ENCODE measurements around the gene NEU1. TPM values are rescaled to one million over a fixed set of nuclear protein-coding genes. Genes with fewer than 3 reads are reported as not detected.

NEU1 gene
- total RNA-seq = 18.2 TPM

DNA sequence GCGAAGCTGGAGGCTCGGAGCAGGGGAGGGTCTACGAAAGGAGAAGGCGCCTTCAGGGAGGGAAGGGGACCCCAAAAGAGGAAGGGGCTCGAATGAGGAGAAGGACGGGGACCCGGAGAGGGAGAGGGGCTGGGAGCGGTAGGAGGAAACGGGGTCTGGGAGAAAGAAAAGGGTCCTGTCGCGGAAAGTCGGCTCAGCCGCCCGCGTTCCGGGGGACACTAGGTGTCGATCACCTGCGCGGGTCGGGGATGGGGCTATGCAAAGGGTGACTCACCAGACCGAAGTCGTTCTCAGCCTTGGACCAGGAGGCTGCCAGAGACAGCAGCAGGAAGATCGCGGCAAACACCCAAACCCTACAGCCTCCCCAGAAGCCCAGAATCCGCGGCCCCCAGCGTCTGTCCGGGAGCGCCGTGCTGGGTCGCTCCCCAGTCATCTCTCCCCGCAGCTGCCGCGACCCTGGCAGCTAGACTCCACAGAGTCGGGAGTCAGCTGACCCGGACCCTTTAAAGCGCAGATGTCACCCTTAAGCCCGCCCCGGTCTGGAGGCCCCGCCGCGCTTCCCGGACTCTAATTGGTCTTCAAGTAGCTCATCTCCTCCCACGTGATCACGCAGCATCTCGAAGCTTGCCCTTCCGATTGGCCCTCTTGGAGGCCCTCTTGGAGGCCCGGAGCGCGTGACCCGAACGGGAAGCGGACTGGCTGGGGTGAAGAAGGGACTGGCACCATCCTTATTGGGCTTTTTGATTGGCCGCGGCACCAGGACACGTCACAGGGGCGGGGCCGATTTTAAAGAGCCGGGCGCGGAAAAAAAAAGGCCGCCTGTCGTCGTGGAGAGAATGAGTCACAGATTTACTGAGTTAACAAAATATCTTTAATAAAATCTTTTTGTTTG, at the start of gene NEU1:
NEU1 (minus strand) TSS at position 478 of the 892 bp plus-strand sequence; CDS start at position 433, 45 bp downstream.

DNA sequence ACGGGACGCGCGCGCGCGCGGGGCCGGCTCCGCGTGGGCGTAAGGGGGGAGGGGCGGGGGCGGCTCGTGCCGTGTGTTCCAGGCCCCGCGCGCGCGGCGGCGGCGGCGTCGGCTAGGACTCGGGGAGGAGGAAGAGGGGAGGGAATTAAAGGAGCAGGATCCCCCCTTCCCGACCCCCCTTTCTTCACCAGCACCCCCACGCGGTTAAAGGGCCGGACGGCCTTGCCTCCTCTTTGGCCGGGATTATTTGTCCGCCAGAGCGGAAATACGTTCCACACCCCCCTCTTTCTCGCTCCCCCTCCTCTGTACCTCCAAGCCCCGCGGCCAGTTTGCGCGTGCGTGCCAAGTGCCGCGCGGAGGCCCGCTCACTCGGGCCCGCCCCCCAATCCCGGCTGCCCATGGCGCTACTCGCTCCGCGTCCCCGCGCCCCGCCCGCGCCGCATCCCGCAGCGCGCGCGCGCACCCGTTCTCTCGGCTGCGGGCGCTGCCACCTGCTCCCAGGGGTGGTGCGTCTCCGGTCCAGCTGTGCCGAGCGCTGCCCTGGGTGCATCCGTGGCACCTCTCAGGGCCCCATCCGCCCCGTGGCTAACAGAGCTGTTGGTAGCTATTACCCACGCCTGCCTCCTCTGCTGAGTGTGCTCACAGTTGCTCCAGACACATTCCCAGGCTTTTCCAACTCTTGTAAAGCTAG, 39.5 kb upstream of the NEU1 start, which contains the start of gene ZBTB12:
ZBTB12 (minus strand) TSS at position 134 of the 691 bp plus-strand sequence. CDS start 781 bp downstream, outside the sequence.

GRCh38 chr6:31897612-31898382, 35.2 kb upstream of the NEU1 start, which contains the start of gene EHMT2:
TSS of gene EHMT2 (minus strand) at chr6:31897698. CDS start at chr6:31897677, 21 bp downstream.

DNA sequence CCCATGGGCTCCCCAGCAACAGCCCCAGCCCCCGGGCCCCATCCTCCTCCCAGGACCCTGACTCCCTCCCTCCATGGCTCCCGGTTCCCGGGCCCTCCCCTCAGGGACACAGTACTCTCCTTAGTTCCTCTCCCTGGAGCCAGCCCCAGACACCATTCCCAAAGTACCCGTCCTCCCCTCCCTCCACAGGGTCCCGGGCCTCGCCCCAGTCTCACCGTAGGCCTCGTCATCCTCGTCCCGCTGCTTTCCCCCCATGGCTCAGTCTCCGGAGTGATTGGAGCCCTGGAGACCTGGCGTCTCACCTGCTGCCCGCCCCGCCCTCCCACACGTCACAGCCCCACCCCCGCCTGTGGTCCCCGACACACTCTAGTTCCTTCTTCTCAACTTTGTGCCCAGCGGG, 16.1 kb upstream of the NEU1 start, which contains the start of gene SLC44A4:
SLC44A4 (minus strand) TSS at position 272 of the 400 bp plus-strand sequence; CDS start at position 255, 17 bp downstream.

GRCh38 chr6:31827286-31828079, 35.1 kb downstream of the NEU1 start, which contains the start of gene HSPA1B:
TSS of gene HSPA1B (plus strand) at chr6:31827738. CDS start at chr6:31827951, 213 bp downstream.

DNA sequence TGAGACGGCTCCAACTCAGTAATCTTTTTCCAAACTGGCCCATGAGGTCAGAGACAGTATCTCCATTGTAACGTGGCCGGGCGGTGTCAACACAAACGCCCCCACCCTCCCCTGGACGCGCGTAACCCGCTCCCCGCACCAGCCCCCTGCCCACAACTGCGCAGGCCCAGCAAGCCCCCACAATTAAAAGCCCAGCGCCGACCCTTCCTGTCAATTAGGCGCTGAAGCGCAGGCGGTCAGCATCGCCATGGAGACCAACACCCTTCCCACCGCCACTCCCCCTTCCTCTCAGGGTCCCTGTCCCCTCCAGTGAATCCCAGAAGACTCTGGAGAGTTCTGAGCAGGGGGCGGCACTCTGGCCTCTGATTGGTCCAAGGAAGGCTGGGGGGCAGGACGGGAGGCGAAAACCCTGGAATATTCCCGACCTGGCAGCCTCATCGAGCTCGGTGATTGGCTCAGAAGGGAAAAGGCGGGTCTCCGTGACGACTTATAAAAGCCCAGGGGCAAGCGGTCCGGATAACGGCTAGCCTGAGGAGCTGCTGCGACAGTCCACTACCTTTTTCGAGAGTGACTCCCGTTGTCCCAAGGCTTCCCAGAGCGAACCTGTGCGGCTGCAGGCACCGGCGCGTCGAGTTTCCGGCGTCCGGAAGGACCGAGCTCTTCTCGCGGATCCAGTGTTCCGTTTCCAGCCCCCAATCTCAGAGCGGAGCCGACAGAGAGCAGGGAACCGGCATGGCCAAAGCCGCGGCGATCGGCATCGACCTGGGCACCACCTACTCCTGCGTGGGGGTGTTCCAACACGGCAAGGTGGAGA, 47.4 kb downstream of the NEU1 start, which contains the start of the genes HSPA1A and HSPA1L:
HSPA1A (plus strand) TSS at position 519 of the 814 bp plus-strand sequence; CDS start at position 733, 214 bp downstream.
HSPA1L (minus strand) TSS at position 259 of the 814 bp plus-strand sequence. CDS start 3,311 bp downstream, outside the sequence.

Small RNAs within 50 kb of the gene (small RNA-seq; reads per million reads assigned to genes)
- 98.7 reads per million, percentile 97 among the genes with 10 or more reads in this experiment for gene SNORD48
- gene SNORD52 = not detected

Other genes with a start within 250 kb of the NEU1 start
- 22.6 TPM for gene AIF1, start 247.6 kb downstream of the NEU1 start, total RNA-seq
- 48.0 TPM for gene PRRC2A, start 242.1 kb downstream of the NEU1 start, total RNA-seq
- gene BAG6, start 210.2 kb downstream of the NEU1 start, total RNA-seq = 174 TPM
- 0.69 TPM for gene APOM, start 206.9 kb downstream of the NEU1 start, total RNA-seq
- 15.9 TPM for gene C6orf47, start 202.0 kb downstream of the NEU1 start, total RNA-seq
- 12.0 TPM for gene GPANK1, start 197.8 kb downstream of the NEU1 start, total RNA-seq
- 70.1 TPM for gene CSNK2B, start 196.7 kb downstream of the NEU1 start, total RNA-seq
- 3.7 TPM for gene LY6G5B, start 192.8 kb downstream of the NEU1 start, total RNA-seq
- gene LY6G5C, start 181.8 kb downstream of the NEU1 start, total RNA-seq = 2.5 TPM
- 47.5 TPM for gene ABHD16A, start 159.5 kb downstream of the NEU1 start, total RNA-seq
- not detected for gene LY6G6F, start 156.0 kb downstream of the NEU1 start, total RNA-seq
- not detected for gene LY6G6D, start 147.5 kb downstream of the NEU1 start, total RNA-seq
- not detected for gene LY6G6C, start 141.1 kb downstream of the NEU1 start, total RNA-seq
- not detected for gene MPIG6B, start 139.4 kb downstream of the NEU1 start, total RNA-seq
- 86.3 TPM for gene DDAH2, start 133.5 kb downstream of the NEU1 start, total RNA-seq
- 44.1 TPM for gene CLIC1, start 126.3 kb downstream of the NEU1 start, total RNA-seq
- 8.8 TPM for gene MSH5, start 122.8 kb downstream of the NEU1 start, total RNA-seq
- gene SAPCD1, start 100.2 kb downstream of the NEU1 start, total RNA-seq = 2.1 TPM
- gene VWA7, start 85.5 kb downstream of the NEU1 start, total RNA-seq = 0.69 TPM
- 36.0 TPM for gene VARS1, start 67.1 kb downstream of the NEU1 start, total RNA-seq
- 23.3 TPM for gene LSM2, start 55.9 kb downstream of the NEU1 start, total RNA-seq
- 8.1 TPM for gene HSPA1L, start 47.5 kb downstream of the NEU1 start, total RNA-seq
- 190 TPM for gene HSPA1A, start 47.3 kb downstream of the NEU1 start, total RNA-seq
- gene HSPA1B, start 35.1 kb downstream of the NEU1 start, total RNA-seq = 176 TPM
- not detected for gene SLC44A4, start 16.2 kb upstream of the NEU1 start, total RNA-seq
- gene EHMT2, start 34.9 kb upstream of the NEU1 start, total RNA-seq = 78.0 TPM
- gene ZBTB12, start 39.3 kb upstream of the NEU1 start, total RNA-seq = 19.4 TPM
- 5.3 TPM for gene C2, start 64.9 kb upstream of the NEU1 start, total RNA-seq
- 3.2 TPM for gene CFB, start 83.3 kb upstream of the NEU1 start, total RNA-seq
- 47.5 TPM for gene NELFE, start 96.2 kb upstream of the NEU1 start, total RNA-seq
- gene SKIC2, start 96.4 kb upstream of the NEU1 start, total RNA-seq = 33.0 TPM
- 8.5 TPM for gene DXO, start 109.3 kb upstream of the NEU1 start, total RNA-seq
- 45.9 TPM for gene C4A, start 119.2 kb upstream of the NEU1 start, total RNA-seq
- 47.7 TPM for gene C4B, start 152.0 kb upstream of the NEU1 start, total RNA-seq
- 0.23 TPM for gene CYP21A2, start 175.6 kb upstream of the NEU1 start, total RNA-seq
- 6.0 TPM for gene TNXB, start 246.5 kb upstream of the NEU1 start, total RNA-seq